ENCODE results near the gene FRS2. TPM values are rescaled to one million over a fixed set of nuclear protein-coding genes. Genes with fewer than 3 reads are reported as not detected.

FRS2 gene
- total and polyA plus RNA-seq, 9 of the 15 experiments (the other 6 are each of a cell fraction or from before 2014, with no cell fraction given) = 1.0 to 9.1 (median 6.0) TPM

- H3K9me1 ChIP-seq (ENCODE audit: control insufficient read depth, insufficient read depth, low read length) = no peaks in the 10 kb centered on the region
- no peaks in the 10 kb centered on the region for H3K9me3 ChIP-seq (replicated peaks; ENCODE audit: control insufficient read depth, insufficient read depth, low read depth, low read length)
- no peak for FAIRE-seq
- no peak for DNase-seq (ENCODE audit: extremely low read depth in 1 of 4, low spot score in 3 of 4)
- ChIA-PET POLR2A (interaction anchor here (1.1 kb wide), 1 partner anchor 35 kb away, joined by 3 read pairs; no protein-coding TSS in a partner anchor), CTCF (ENCODE audit: low intra/inter-chr PET ratio) (no interaction called here)
- H3K79me2 ChIP-seq (ENCODE audit: control insufficient read depth, insufficient read depth, low read length) = peaks cover 51% of the 10 kb centered on the region
- H2AFZ ChIP-seq (ENCODE audit: low read depth, low read length) = no peak overlapping the region
- ATAC-seq = no peak
- in situ Hi-C loops (cut with MboI) (no loop called here), intact Hi-C loops (cut with micrococcal nuclease) (no loop called here)
- H3K27ac ChIP-seq (ENCODE audit: extremely low read depth, low read depth, low read length) = no peak overlapping the region
- no peaks in the 10 kb centered on the region for H3K27me3 ChIP-seq (ENCODE audit: control insufficient read depth in 2 of 2, insufficient read depth in 2 of 2, low read length in 2 of 2)
- no peak for TF ChIP-seq ZFPM2 (CRISPR knock-in tag; IDR thresholded peaks at IDR 0.05)
- no peak for TF ChIP-seq HDAC3 (IDR thresholded peaks at IDR 0.05; ENCODE audit: borderline replicate concordance, partially characterized antibody)
- TF ChIP-seq MLLT1 (IDR thresholded peaks at IDR 0.05) = no peak
- no peak for TF ChIP-seq ATF3 (IDR thresholded peaks at IDR 0.05)
- TF ChIP-seq ATF3 (CRISPR knock-in tag; conservative IDR thresholded peaks at IDR 0.05) = no peak
- no peak for TF ChIP-seq SNRNP70 (optimal IDR thresholded peaks at IDR 0.05; ENCODE audit: low read depth, low read length)
- TF ChIP-seq CAMTA2 (CRISPR knock-in tag; conservative IDR thresholded peaks at IDR 0.05) = no peak
- TF ChIP-seq ZNF12 (CRISPR knock-in tag; IDR thresholded peaks at IDR 0.05) = no peak
- TF ChIP-seq, protein P1, sequence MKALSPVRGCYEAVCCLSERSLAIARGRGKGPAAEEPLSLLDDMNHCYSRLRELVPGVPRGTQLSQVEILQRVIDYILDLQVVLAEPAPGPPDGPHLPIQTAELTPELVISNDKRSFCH (CRISPR knock-in tag; IDR thresholded peaks at IDR 0.05) = no peak
- TF ChIP-seq, protein P1 (tag; IDR thresholded peaks at IDR 0.05) = no peak
- TF ChIP-seq PRPF4 (IDR thresholded peaks at IDR 0.05; ENCODE audit: insufficient read depth, low read depth, low read length, poor library complexity, severe bottlenecking) = no peak
- no peaks in the 10 kb centered on the region for H3K36me3 ChIP-seq (ENCODE audit: control insufficient read depth, insufficient read depth, low read length)
- H3K4me1 ChIP-seq (replicated peaks in 1 of 2; ENCODE audit: control insufficient read depth in 2 of 2, insufficient read depth in 2 of 2, low read length in 2 of 2) = peaks cover 0 to 23% of the 10 kb centered on the region in 2 experiments; a peak in 2 of 5 replicates
- H3K4me3 ChIP-seq = no peak overlapping the region
- H3K9ac ChIP-seq (ENCODE audit: insufficient read depth in 1 of 2, low read depth in 2 of 2, low read length in 2 of 2) = no peak overlapping the region
- H3K4me2 ChIP-seq (ENCODE audit: insufficient read depth, low read length) = no peak overlapping the region
- 90% methylated on average over 2 of the region's 2 CpGs for WGBS (ENCODE audit: insufficient coverage, low coverage, missing lambda C conversion rate)
- peaks cover 3% of the 10 kb centered on the region for H4K20me1 ChIP-seq (replicated peaks; ENCODE audit: control insufficient read depth, insufficient read depth, low read length)
- no TSS peak for BruUV-seq (replicated peaks)
Measured at GRCh38 chr12:69514111-69514510, 43.9 kb downstream of the FRS2 start.

All from K562 (cell line).